ENCODE data around the gene MB21D2.
"Not testable (repeated sequence)": the region's sequence is repeated elsewhere in the genome, so short reads cannot be mapped to it uniquely, and the experiment has no call there.

MB21D2 gene

DNA sequence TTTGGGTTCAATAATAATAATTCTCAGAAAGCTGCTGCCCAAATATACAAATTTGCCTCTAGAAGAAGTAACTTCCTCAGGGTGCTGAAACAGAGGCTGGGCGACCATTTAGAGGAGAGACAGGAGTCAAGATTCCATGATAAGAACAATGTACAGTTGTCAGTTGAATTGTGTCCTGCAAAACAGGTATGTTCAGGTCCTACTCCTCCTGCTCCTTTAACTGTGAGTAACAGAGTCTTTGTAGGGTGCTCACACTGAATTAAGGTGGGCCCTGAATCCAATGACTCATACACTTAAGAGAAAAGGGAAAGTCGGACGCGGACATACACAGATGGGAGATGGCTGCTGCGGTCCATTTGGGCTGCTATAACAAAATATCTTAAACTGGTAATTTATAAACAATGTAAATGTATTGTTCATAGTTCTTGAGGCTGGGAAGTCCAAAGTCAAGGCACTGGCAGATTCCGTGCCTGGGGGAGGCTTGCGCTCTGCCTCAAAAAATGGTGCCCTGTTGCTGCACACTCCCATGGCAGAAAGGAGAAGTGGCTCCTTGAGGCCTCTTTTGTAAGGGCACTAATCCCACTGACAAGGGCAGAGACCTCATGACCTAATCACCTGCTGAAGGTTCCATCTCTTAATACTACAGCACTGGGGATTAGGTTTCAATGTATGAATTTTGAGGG is 55.1 kb downstream of the MB21D2 start:
- DNase-seq (ENCODE audit: low read depth in 1 of 2, low spot score in 1 of 2), result no peak

DNA sequence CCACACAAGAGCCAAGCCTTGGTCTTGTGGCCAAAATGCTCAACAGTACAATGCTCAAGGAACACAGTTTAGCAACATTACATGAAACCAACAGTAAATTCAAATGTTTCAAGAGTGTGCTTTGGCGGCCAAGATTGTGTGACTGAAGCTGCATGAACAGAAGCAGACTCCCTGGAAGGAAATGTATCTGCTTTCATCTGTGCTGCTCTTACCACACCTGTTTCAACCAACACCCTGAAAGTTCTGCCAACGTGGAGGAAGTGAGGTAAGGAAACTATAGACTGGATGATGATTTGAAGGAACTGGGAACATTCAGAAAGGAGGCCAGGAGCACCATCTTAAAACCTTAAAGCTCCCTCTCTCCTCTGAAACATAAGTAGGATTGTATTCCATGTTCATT is 55.7 kb downstream of the MB21D2 start:
- no peak for DNase-seq (ENCODE audit: low read depth in 1 of 2, low spot score in 1 of 2)

DNA sequence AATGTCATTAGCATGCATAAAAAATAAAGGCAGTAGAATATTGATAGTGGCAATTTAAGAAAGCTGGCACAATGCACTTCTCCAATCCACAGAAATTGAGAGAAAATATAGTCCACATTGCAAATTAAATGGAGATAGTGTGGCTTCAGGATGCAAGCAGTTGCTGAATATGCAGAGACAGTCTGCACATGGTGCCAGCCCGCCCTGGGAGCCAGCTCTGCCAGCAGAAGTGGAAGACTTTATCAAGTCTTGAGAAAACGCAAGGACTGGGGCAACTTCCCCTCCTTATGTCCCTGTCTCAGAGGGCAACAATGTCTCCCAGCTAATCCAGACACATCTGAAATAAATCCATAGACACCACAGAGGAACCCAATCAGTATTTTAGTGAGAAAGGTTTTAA is 57.2 kb downstream of the MB21D2 start:
- no peak for DNase-seq (ENCODE audit: low read depth in 1 of 2, low spot score in 1 of 2)

DNA sequence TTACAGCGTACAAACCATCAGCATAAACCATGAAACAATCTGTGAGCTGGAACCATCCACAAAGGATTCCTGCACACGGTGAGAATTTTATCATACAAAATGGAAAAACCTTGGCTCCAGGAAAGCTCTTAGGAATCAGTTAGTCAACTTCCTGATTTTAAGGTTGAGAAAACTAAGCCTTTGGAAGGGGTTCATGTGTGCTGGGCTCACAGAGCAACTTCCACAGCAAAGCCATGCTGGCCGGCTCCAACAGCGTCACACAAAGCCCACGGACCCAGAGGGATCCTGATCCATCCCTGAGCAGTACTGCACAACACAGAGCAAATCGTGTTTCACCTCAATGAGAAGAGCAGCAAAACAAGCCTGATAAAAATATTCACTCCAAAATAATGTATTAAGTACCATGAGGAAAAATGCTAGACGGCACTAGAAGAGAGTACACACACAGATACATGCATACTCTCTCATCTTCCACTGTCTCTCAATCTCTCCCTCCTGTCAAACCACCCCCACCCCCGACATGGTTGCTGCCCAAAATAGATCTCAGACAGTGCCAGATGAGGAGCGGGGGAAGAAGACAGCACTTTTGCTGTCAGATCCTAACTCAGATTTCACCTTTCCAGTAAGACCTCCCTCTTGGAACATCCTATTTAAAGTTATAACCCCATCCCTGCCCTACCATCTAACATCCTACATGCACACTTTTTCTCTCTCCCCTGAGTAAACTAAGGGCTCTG is 58.6 kb downstream of the MB21D2 start:
- DNase-seq (ENCODE audit: low read depth in 1 of 2, low spot score in 1 of 2), result no peak

DNA sequence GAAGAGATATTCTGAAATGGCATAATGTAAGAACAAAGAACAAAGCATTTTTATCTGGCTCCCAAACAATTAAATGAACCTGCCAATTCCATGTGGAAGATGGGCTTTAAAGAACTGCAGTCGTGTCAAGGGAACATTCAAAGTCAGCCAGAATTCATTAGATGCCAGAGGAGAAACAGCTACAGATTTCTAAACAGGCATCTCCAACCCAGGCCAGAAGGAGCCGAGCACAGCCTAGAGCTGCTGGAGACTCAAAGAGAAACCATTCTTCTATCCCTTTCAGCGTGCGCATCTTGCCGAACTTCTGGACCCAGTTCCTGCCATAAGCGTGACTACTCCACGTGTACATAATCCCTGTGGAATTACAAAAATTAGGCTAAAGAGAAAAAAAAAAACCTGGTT is 60.4 kb downstream of the MB21D2 start:
- no peak for DNase-seq (ENCODE audit: low read depth in 1 of 2, low spot score in 1 of 2)

DNA sequence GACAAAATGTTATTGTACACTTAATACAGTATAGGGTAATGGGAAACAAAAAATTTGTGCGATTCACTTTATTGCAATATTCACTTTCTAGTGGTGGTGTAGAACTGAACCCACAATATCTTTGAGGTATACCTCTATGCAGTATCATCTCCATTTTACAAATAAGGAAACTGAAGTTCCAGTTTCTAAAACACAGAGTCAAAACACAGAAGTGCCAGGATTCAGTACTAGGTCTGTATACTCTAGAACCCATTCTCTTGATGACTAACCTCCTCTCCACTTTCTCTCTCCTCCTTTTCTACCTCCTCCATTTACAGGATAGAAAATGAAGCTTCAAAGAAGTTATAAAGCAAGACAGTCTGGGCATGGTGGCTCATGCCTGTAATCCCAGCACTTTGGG is 62.2 kb downstream of the MB21D2 start:
- no peak for DNase-seq (ENCODE audit: low read depth in 1 of 2, low spot score in 1 of 2)

DNA sequence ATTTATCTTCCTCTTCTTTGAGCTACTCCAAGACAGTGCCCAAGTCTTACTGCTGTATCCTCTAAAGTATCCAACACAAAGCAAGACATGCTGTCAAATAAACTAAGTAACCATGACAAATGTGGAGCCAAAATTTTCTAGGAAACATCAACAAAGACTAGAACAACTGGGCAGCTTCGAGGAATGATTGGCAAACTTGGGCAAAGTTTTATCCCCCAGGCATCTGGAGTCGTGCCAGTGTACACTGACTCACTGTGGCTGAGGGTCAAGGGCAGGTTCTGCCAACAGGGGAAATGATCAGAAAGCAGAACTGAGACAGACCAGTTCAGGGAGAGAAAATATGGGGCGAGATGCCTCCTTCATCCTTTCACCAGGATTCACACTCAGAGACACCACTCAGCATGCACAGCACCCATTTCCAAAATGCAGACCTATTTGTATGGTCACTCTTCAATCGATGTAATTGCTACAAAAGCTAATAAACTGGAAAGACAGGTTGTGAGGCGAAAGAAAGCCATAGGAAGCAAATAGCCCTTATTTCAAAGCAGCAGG is 65.8 kb downstream of the MB21D2 start:
- no peak for DNase-seq (ENCODE audit: low read depth in 1 of 2, low spot score in 1 of 2)

DNA sequence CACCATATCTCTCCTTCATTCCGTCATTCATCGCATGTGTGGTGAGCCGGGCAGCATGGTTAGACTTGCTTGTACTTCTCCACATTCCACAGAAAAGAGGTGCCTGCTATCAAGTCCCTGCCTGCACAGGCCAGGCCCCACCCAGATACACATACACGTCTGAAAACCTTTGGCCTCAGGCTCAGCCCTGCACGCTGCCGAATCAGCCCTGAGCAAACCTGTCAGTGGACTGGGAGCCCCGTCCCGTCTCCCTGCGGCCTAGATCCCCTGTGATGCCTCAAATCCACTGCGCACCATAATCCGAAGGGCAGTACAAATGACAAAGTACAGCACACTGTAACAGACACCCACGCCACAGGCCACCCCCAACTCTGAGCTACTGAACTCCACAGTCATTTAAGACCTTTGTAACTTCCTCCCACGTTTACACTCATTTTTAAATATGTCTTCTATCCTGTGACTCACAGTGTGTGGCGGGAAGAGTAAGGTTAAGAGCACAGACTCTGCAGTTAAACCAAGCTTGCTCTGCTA is 67.1 kb downstream of the MB21D2 start:
- DNase-seq (ENCODE audit: low read depth in 1 of 2, low spot score in 1 of 2), result peak in 1 of 2 donors; percentile 8

DNA sequence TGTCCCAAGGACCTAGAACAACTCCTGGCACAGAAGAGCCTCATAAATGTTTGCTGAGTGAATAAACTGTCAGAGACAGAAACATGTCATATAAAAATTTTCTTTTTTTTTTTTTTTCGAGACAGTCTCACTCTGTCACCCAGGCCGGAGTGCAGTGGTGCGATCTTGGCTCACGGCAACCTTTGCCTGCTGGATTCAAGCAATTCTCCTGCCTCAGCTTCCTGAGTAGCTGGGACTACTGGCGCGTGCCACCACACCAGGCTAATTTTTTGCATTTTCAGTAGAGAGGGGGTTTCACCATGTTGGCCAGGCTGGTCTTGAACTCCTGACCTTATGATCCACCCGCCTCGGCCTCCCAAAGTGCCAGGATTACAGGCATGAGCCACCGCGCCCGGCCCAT is 67.8 kb downstream of the MB21D2 start:
- DNase-seq (ENCODE audit: low read depth in 1 of 2, low spot score in 1 of 2), result not testable (repeated sequence)

DNA sequence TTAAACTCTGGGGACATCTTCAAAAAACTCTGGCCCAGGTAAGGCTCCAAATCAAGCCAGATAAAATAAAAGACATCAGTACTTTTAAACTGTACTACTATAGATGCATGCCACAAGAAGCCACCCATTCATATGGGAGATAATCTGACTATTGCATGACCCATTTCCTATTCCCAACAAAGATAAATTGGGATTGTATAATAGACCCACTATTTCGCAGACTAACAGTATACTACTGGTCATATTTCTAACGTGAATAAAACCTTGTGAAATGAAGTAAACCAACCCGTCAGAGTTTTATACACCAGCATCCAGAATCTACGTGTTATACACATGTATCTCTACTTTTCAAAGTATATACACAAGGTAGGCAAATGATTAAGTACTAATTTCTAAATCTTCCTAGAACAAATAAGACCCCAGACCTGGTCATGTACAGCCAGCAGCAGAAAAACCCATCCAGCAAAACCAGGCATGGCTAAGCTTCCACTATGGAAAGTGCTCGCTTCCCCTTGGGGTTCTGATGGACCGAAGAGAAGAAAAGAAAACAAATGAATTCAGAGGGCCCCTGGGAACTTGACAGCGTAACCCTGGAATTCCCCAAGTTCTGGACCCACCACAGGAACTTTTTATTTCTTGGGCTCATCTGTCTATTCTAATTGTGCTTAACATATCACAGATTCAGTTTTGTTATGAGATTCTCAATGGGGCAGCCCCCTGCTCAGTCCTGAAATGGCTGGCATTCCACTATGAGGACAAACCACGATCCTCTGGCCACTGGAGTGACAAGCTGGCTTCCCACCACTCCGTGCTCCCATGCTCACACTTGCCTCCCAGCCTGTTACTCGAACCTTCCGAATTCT is 69.1 kb downstream of the MB21D2 start:
- DNase-seq (ENCODE audit: low read depth in 1 of 2, low spot score in 1 of 2), result no peak

DNA sequence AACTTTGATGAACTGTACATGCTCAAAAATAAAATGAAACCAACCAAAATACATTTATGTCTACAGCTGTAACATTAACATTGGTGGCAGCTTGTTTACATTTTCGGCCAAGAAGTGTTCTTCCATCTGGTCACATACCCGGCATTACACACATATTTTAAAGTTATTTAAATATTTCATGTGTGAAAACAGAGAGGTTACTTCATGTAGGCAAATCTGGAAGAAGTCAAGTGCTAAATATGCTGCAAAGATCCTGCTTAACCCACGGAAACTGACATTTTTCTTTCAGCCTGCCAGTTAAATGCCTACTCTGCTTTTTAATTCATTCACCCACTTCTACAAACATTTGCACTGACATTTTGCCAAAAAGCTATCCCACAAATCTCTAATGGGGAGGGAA is 69.7 kb downstream of the MB21D2 start:
- DNase-seq (ENCODE audit: low read depth in 1 of 2, low spot score in 1 of 2), result no peak

DNA sequence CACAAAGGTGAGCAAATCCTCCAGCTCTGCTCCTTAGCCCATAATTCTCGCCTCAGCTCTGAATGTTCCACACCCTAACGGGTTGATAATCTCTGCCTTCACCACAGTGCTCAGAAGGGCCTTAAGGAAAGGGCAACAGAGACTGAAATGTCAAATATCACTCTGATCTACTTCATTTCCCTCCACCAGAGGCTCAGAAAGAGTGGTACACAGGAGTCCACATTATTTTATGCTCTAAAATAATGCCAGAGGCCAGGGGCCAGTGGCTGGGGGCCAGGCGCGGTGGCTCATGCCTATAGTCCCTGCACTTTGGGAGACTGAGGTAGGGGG is 72.2 kb downstream of the MB21D2 start:
- no peak for DNase-seq (ENCODE audit: low read depth in 1 of 2, low spot score in 1 of 2)

DNA sequence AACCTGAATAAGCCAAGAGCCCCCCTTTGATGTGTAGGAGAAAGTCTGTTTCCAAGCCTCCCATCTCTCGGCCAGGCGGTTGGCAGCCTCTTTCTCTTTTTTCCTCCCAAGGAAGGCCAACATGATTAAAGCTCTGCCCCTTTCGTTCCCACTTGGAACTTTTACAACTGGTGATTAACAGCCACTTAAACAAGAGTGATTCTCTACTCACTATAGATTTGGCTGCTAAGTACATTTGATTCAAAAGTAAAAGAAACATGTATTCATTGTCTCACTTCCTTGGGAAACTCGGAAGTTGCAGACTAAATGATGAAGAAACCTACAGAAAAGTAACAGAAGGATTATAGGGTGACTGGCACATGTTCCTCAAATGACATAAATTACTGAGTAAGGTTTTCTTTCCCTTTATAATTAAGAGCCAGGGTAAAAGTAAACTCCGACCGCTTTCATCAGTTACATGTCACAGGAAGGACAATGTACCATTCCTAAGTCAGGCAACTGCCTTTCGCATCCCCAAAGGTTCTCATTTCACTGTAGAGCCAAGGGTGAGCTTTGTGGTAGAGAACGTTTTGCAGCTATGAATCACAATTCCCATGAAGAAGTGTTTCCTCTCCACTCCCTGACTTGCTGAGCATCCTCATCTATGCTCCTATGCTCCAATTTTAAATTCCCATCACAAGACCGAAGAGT is 72.7 kb downstream of the MB21D2 start:
- DNase-seq (ENCODE audit: low read depth in 1 of 2, low spot score in 1 of 2), result no peak

DNA sequence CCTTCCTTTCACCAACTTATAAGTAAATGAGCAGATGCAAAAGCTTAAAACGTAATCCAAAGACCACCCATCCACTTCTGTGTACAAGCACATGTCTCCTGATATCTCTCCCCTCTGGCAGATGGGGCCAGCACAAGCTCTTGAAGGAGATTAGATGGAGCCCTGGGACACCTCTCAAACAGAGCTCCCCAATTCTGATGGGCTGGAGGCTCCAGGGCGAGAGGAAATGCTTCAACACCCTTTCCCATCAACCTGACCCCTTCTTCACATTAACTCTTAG is 73.2 kb downstream of the MB21D2 start:
- no peak for DNase-seq (ENCODE audit: low read depth in 1 of 2, low spot score in 1 of 2)

DNA sequence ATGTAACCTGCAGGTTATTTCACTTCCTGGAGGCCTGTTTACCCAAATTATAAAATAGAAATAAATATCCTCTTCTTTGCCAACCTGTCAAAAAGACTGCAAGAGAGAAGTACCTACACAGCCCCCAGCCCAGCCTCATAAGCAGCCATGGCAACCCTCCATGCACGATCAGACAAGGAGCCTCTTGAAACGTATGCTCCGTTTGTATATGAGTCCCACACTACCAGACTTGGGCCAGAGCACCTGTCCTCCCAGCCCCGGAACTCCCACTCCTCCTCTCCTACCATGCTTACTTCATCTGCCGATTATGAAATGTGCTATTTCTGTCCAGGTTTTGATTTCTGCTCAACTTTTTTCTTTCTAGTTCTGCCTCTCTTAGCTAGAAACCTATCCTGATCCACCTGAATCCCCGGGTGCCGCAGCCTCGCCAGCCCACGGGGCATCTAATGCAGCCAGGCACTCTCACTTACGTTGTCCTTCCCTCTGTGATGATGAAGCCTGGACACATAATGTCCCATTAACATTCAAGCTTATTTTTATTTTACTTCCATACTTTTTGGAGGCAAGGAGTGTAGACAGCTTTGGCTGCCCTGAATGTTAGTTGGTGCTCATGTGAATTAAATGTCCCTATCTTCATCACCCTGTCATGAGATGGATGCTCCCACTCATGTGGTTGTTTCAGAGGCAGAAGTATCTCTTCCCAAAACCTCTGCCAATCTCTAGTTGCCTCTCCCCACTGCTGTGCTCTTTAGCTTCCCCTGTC is 73.8 kb downstream of the MB21D2 start:
- no peak for DNase-seq (ENCODE audit: low read depth in 1 of 2, low spot score in 1 of 2)

DNA sequence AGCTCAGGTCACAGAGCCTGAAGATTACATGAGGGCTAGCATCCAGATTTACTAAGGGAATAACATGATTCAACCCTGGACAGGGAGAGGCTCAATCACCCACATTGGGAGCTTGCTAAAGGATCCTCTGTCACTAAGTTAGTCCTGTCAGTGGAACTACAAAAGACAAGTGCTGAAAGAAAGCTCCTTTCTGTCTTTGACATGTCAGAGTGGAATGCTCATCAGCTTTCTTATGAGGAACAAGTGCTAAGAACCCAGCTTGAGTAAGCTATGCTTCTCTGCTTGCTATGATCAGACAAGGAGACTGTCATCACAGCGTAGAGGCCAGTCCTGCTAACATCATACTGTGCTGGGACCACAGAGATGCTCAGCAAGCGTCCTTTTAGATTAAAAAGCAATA is 74.5 kb downstream of the MB21D2 start:
- DNase-seq (ENCODE audit: low read depth in 1 of 2, low spot score in 1 of 2), result no peak

DNA sequence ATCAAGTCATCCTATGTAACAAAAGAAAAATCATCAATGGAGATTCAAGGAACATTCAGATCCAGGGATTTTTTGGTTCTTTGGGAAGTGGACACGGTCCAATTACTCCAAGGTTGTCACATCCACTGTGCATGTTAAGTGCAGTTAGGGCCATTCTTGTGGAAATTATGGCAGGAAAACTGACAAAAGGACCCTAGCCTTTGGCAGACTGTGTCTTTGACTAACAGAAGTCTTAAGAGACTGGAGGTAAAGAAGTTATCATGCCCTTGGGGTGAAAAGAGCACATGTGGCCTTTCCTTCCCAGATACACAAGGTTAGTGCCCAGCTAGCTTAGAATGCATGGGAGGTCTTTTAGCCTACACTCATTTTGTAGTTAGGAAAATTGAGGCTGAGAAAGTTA is 74.9 kb downstream of the MB21D2 start:
- no peak for DNase-seq (ENCODE audit: low read depth in 1 of 2, low spot score in 1 of 2)

DNA sequence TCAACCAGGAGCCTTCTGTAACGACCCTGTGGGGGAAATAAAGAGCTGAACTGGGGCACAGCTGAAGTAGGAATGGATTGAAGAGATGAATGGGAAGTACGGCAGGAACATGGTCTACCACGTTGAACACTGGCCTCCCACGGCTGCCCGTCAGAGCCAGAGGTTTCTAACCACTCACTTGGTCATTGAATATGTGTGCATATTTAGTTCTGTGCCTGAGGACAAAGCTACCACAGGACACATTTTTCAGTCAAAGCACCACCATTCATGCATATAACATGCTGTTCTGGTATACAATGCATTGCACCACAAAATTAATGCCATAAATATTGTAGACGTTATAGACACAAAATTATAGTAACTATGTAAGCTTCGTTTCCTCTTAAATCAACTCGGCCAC is 75.5 kb downstream of the MB21D2 start:
- DNase-seq (ENCODE audit: low read depth in 1 of 2, low spot score in 1 of 2), result no peak

DNA sequence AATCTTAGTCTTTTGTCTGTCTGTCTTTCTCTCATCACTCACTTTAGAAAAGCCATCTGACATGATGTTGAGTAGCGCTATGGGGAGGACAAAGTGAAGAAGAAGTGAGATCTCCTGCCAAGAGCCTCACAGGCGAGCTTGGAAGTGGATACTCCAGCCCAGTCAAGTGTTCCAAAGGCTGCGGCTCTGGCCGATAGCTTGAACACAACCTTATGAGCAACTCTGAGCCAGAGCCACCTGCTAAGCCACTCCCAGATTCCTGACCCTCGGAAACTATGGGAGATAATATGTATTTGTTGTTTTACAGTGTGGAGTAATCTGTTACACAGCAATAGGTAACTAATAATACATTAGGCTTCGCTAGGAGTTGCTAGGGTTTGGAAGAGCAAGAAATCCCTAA is 76.2 kb downstream of the MB21D2 start:
- no peak for DNase-seq (ENCODE audit: low read depth in 1 of 2, low spot score in 1 of 2)

DNA sequence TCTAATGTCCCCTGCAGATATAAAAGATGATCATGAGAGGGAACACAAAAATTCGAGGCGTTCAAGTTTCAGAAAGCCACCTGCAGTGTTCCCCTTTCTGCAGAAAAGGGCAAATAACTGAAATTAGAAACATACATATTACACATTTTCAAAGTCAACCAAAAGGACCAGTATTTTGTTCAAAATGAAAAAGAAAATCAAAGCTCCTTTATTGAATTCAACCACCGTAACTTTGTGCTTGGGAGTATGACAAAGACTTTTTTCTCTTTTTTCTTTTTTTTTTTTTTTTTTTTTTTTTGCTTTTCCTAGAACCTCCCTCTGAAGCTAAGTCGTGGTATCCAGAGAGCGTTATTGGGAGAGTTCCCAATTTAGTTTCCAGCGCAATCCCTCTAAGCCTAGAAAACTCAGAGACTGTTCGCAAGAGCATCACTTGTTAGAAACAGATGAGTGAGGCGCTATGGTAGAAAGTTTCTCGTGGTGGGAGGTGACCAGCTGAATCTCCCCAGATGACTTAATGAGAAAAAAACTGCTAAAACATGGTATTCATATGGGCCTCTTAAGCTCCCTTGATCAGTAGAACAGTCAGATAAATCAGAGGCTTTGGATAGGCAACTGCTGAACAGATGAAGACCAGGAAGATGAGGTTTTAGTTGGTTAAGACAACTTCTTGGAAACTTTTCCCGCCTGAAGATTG is 77.4 kb downstream of the MB21D2 start:
- no peak for DNase-seq (ENCODE audit: low read depth in 1 of 2, low spot score in 1 of 2)
